Activated naive CD8-positive, alpha-beta T cell treated with anti-CD3 and anti-CD28 coated beads for 36 hours (primary cell): ENCODE results near the gene SYT13. TPM values are rescaled to one million over a fixed set of nuclear protein-coding genes. Genes with fewer than 3 reads are reported as not detected.

Experiments
- DNase-seq: peaks from one replicate; pipeline ENCODE4 v3.0.0; 2021
- H3K27ac Mint-ChIP-seq: one replicate; pipeline ENCODE4 v1.8.0; 2022; ENCODE audit warnings: mild to moderate bottlenecking, moderate library complexity, mixed read lengths
- H3K27me3 Mint-ChIP-seq: one replicate; pipeline ENCODE4 v1.8.0; 2022; ENCODE audit warnings: mild to moderate bottlenecking, mixed read lengths
- H3K36me3 Mint-ChIP-seq: one replicate; pipeline ENCODE4 v1.8.0; 2021; ENCODE audit warnings: mild to moderate bottlenecking, mixed read lengths
- H3K4me1 Mint-ChIP-seq: one replicate; pipeline ENCODE4 v1.8.0; 2021; ENCODE audit warnings: mixed read lengths
- H3K4me3 Mint-ChIP-seq: one replicate; pipeline ENCODE4 v1.8.0; 2022; ENCODE audit warnings: mild to moderate bottlenecking, moderate library complexity, mixed read lengths
- H3K9me3 Mint-ChIP-seq: one replicate; pipeline ENCODE4 v1.8.0; 2022; ENCODE audit warnings: mixed read lengths
- total RNA-seq, 2 experiments: library from RNA; stranded (reverse); gene quantifications; one replicate each; pipeline ENCODE4 v1.2.3, GENCODE V29; 2021

SYT13 gene
- not detected for total RNA-seq

- H3K27ac Mint-ChIP-seq, result no peak within 1 kb of the TSS
- H3K4me1 Mint-ChIP-seq, result no peaks in the 10 kb centered on the region
- peaks cover 68% of the 10 kb centered on the region for H3K27me3 Mint-ChIP-seq
- no peaks in the 10 kb centered on the region for H3K36me3 Mint-ChIP-seq
- H3K4me3 Mint-ChIP-seq, result no peak within 1 kb of the TSS
- no peaks in the 10 kb centered on the region for H3K9me3 Mint-ChIP-seq
- peak; percentile 4 for DNase-seq
Observed at GRCh38 chr11:45285930-45286632, at the start of gene SYT13. Gene SYT13, minus strand, starts transcription at chr11:45286341. Its CDS starts 134 bp downstream, at chr11:45286207.

- Mint-ChIP-seq H3K27me3 (peaks cover 20% of the 10 kb centered on the region), H3K9me3 (no peaks in the 10 kb centered on the region)
- no peak for DNase-seq
Observed at GRCh38 chr11:45335434-45335833, 49.3 kb upstream of the SYT13 start.

GRCh38 chr11:45334836-45335235 lies 48.7 kb upstream of the SYT13 start:
- H3K36me3 Mint-ChIP-seq, result no peaks in the 10 kb centered on the region
- no peak for DNase-seq
- H3K27me3 Mint-ChIP-seq, result peaks cover 20% of the 10 kb centered on the region
- peaks cover 3% of the 10 kb centered on the region for H3K4me1 Mint-ChIP-seq
- H3K4me3 Mint-ChIP-seq, result no peak overlapping the region
- no peaks in the 10 kb centered on the region for H3K9me3 Mint-ChIP-seq
- H3K27ac Mint-ChIP-seq, result no peak overlapping the region

More at GRCh38 chr11:45335434-45335833, 49.3 kb upstream of the SYT13 start:
- H3K27ac Mint-ChIP-seq, result no peak overlapping the region
- H3K4me1 Mint-ChIP-seq, result peaks cover 8% of the 10 kb centered on the region
- H3K4me3 Mint-ChIP-seq, result no peak overlapping the region
- no peaks in the 10 kb centered on the region for H3K36me3 Mint-ChIP-seq

- peaks cover 20% of the 10 kb centered on the region for H3K27me3 Mint-ChIP-seq
- no peaks in the 10 kb centered on the region for H3K4me1 Mint-ChIP-seq
- no peak overlapping the region for H3K27ac Mint-ChIP-seq
- no peaks in the 10 kb centered on the region for H3K36me3 Mint-ChIP-seq
- H3K9me3 Mint-ChIP-seq, result no peaks in the 10 kb centered on the region
- DNase-seq, result no peak
- no peak overlapping the region for H3K4me3 Mint-ChIP-seq
Observed at GRCh38 chr11:45334410-45334809, 48.3 kb upstream of the SYT13 start.

GRCh38 chr11:45333001-45333971 lies 47.1 kb upstream of the SYT13 start:
- no peaks in the 10 kb centered on the region for H3K9me3 Mint-ChIP-seq
- no peaks in the 10 kb centered on the region for H3K36me3 Mint-ChIP-seq
- no peak for DNase-seq
- peaks cover 20% of the 10 kb centered on the region for H3K27me3 Mint-ChIP-seq
- H3K4me1 Mint-ChIP-seq, result no peaks in the 10 kb centered on the region
- H3K27ac Mint-ChIP-seq, result no peak overlapping the region
- H3K4me3 Mint-ChIP-seq, result no peak overlapping the region

GRCh38 chr11:45332276-45332934 lies 46.3 kb upstream of the SYT13 start:
- no peak for DNase-seq
- no peak overlapping the region for H3K4me3 Mint-ChIP-seq
- H3K4me1 Mint-ChIP-seq, result no peaks in the 10 kb centered on the region
- no peaks in the 10 kb centered on the region for H3K9me3 Mint-ChIP-seq
- no peaks in the 10 kb centered on the region for H3K36me3 Mint-ChIP-seq
- H3K27ac Mint-ChIP-seq, result no peak overlapping the region
- H3K27me3 Mint-ChIP-seq, result peaks cover 26% of the 10 kb centered on the region

GRCh38 chr11:45331839-45332238 lies 45.7 kb upstream of the SYT13 start:
- H3K36me3 Mint-ChIP-seq, result no peaks in the 10 kb centered on the region
- no peak overlapping the region for H3K27ac Mint-ChIP-seq
- no peaks in the 10 kb centered on the region for H3K4me1 Mint-ChIP-seq
- DNase-seq, result no peak
- peaks cover 29% of the 10 kb centered on the region for H3K27me3 Mint-ChIP-seq
- H3K4me3 Mint-ChIP-seq, result no peak overlapping the region
- H3K9me3 Mint-ChIP-seq, result peaks cover 2% of the 10 kb centered on the region

- H3K27ac Mint-ChIP-seq, result no peak overlapping the region
- H3K9me3 Mint-ChIP-seq, result peaks cover 2% of the 10 kb centered on the region
- no peak for DNase-seq
- no peaks in the 10 kb centered on the region for H3K36me3 Mint-ChIP-seq
- peaks cover 31% of the 10 kb centered on the region for H3K27me3 Mint-ChIP-seq
- H3K4me1 Mint-ChIP-seq, result no peaks in the 10 kb centered on the region
- no peak overlapping the region for H3K4me3 Mint-ChIP-seq
Observed at GRCh38 chr11:45328726-45329125, 42.6 kb upstream of the SYT13 start.

GRCh38 chr11:45324459-45324858 lies 38.3 kb upstream of the SYT13 start:
- no peaks in the 10 kb centered on the region for H3K36me3 Mint-ChIP-seq
- H3K4me3 Mint-ChIP-seq, result no peak overlapping the region
- H3K27ac Mint-ChIP-seq, result no peak overlapping the region
- H3K9me3 Mint-ChIP-seq, result peaks cover 2% of the 10 kb centered on the region
- H3K4me1 Mint-ChIP-seq, result no peaks in the 10 kb centered on the region
- DNase-seq, result no peak
- H3K27me3 Mint-ChIP-seq, result peaks cover 18% of the 10 kb centered on the region

- H3K9me3 Mint-ChIP-seq, result peaks cover 2% of the 10 kb centered on the region
- no peak overlapping the region for H3K4me3 Mint-ChIP-seq
- H3K27ac Mint-ChIP-seq, result no peak overlapping the region
- no peak for DNase-seq
- H3K4me1 Mint-ChIP-seq, result no peaks in the 10 kb centered on the region
- H3K27me3 Mint-ChIP-seq, result peaks cover 18% of the 10 kb centered on the region
- no peaks in the 10 kb centered on the region for H3K36me3 Mint-ChIP-seq
Observed at GRCh38 chr11:45323601-45324249, 37.6 kb upstream of the SYT13 start.

GRCh38 chr11:45322891-45323600 lies 36.9 kb upstream of the SYT13 start:
- no peak for DNase-seq

GRCh38 chr11:45322111-45322705 lies 36.1 kb upstream of the SYT13 start:
- no peak for DNase-seq
- no peak overlapping the region for H3K27ac Mint-ChIP-seq
- no peaks in the 10 kb centered on the region for H3K4me1 Mint-ChIP-seq
- no peaks in the 10 kb centered on the region for H3K36me3 Mint-ChIP-seq
- H3K9me3 Mint-ChIP-seq, result peaks cover 2% of the 10 kb centered on the region
- H3K27me3 Mint-ChIP-seq, result peaks cover 18% of the 10 kb centered on the region
- H3K4me3 Mint-ChIP-seq, result no peak overlapping the region

More at GRCh38 chr11:45322891-45323600, 36.9 kb upstream of the SYT13 start:
- Mint-ChIP-seq H3K36me3 (no peaks in the 10 kb centered on the region), H3K4me3 (no peak overlapping the region), H3K4me1 (no peaks in the 10 kb centered on the region), H3K27me3 (peaks cover 19% of the 10 kb centered on the region), H3K27ac (no peak overlapping the region), H3K9me3 (peaks cover 2% of the 10 kb centered on the region)

- Mint-ChIP-seq H3K4me1 (no peaks in the 10 kb centered on the region), H3K36me3 (no peaks in the 10 kb centered on the region), H3K9me3 (no peaks in the 10 kb centered on the region), H3K27ac (no peak overlapping the region), H3K4me3 (no peak overlapping the region), H3K27me3 (peaks cover 13% of the 10 kb centered on the region)
- no peak for DNase-seq
Observed at GRCh38 chr11:45321669-45322068, 35.5 kb upstream of the SYT13 start.
